Activated T-helper 1 cell treated with anti-CD3 and anti-CD28 coated beads, Interleukin-12 subunit alpha, Interleukin-12 subunit beta, Interleukin-2, Interleukin-4 antibody, amounts not matched to agents 30 ng/mL and 10 ng/mL and 1 ng/mL, durations not matched to agents 14 hours and 24 hours and 36 hours (primary cell): ENCODE measurements around the gene LRRC4B. TPM values are rescaled to one million over a fixed set of nuclear protein-coding genes. Genes with fewer than 3 reads are reported as not detected.
A peak's percentile ranks its signal among the peaks of the same experiment; 100 is the strongest.
"Not testable (repeated sequence)": the region's sequence is repeated elsewhere in the genome, so short reads cannot be mapped to it uniquely, and the experiment has no call there.

Experiments
- DNase-seq: peaks from one replicate; pipeline ENCODE4 v3.0.0; 2021; ENCODE audit warnings: low spot score
- H3K27ac Mint-ChIP-seq: one replicate; pipeline ENCODE4 v1.8.0; 2021; ENCODE audit warnings: mild to moderate bottlenecking, mixed read lengths
- H3K27me3 Mint-ChIP-seq: one replicate; pipeline ENCODE4 v1.8.0; 2022; ENCODE audit warnings: mild to moderate bottlenecking, moderate library complexity, mixed read lengths; ENCODE audit not compliant: insufficient read depth
- H3K36me3 Mint-ChIP-seq: one replicate; pipeline ENCODE4 v1.8.0; 2021; ENCODE audit warnings: low read depth, mixed read lengths
- H3K4me1 Mint-ChIP-seq: one replicate; pipeline ENCODE4 v1.8.0; 2021; ENCODE audit warnings: low read depth, mixed read lengths
- H3K4me3 Mint-ChIP-seq: one replicate; pipeline ENCODE4 v1.8.0; 2021; ENCODE audit warnings: mild to moderate bottlenecking, moderate library complexity, mixed read lengths
- H3K9me3 Mint-ChIP-seq: one replicate; pipeline ENCODE4 v1.8.0; 2021; ENCODE audit warnings: mixed read lengths
- intact Hi-C: fragments of 100-400 bp; cut with micrococcal nuclease; formaldehyde crosslinking; loops from one replicate; pipeline ENCODE4 v1.15.1; 2024
- total RNA-seq: library from RNA; stranded (reverse); gene quantifications from 2 replicates; pipeline ENCODE4 v1.2.3, GENCODE V29; 2022

Gene LRRC4B
- total RNA-seq: 0.05 and 0.15 TPM in 2 replicates

GRCh38 chr19:50567882-50568727 is at the start of gene LRRC4B:
LRRC4B (minus strand) TSS chr19:50568435; CDS start chr19:50548838, 19,597 bp downstream.
- H3K27me3 Mint-ChIP-seq: peaks cover 50% of the 10 kb centered on the region
- H3K4me1 Mint-ChIP-seq: peaks cover 10% of the 10 kb centered on the region
- no peaks in the 10 kb centered on the region for H3K9me3 Mint-ChIP-seq
- no peak within 1 kb of the TSS for H3K4me3 Mint-ChIP-seq
- no peak within 1 kb of the TSS for H3K27ac Mint-ChIP-seq
- no peak for DNase-seq
- intact Hi-C loops: no loop called here
- H3K36me3 Mint-ChIP-seq: no peaks in the 10 kb centered on the region

- H3K4me3 Mint-ChIP-seq, H3K9me3 Mint-ChIP-seq, H3K36me3 Mint-ChIP-seq, H3K27ac Mint-ChIP-seq, DNase-seq, H3K27me3 Mint-ChIP-seq, intact Hi-C loops, H3K4me1 Mint-ChIP-seq: not testable (repeated sequence)
Observed at GRCh38 chr19:50612504-50613404, 44.5 kb upstream of the LRRC4B start.

- H3K4me3 Mint-ChIP-seq: peak overlapping the region; percentile 32
Observed at GRCh38 chr19:50607874-50608785, 39.9 kb upstream of the LRRC4B start.

GRCh38 chr19:50607388-50607787 is 39.2 kb upstream of the LRRC4B start:
- DNase-seq: no peak
- Mint-ChIP-seq H3K27ac (no peak overlapping the region), H3K4me3 (no peak overlapping the region), H3K36me3 (no peaks in the 10 kb centered on the region), H3K27me3 (peaks cover 10% of the 10 kb centered on the region), H3K4me1 (peaks cover 6% of the 10 kb centered on the region), H3K9me3 (peaks cover 14% of the 10 kb centered on the region)
- intact Hi-C loops: loop anchor here (5.0 kb wide), 1 partner anchor 315 kb away; no protein-coding TSS in a partner anchor

More at GRCh38 chr19:50607874-50608785, 39.9 kb upstream of the LRRC4B start:
- Mint-ChIP-seq H3K9me3 (peaks cover 14% of the 10 kb centered on the region), H3K4me1 (peaks cover 6% of the 10 kb centered on the region), H3K27me3 (peaks cover 10% of the 10 kb centered on the region), H3K36me3 (no peaks in the 10 kb centered on the region), H3K27ac (no peak overlapping the region)
- intact Hi-C loops: loop anchor here (5.0 kb wide), 1 partner anchor 314 kb away; no protein-coding TSS in a partner anchor
- peak; percentile 63 for DNase-seq

GRCh38 chr19:50606059-50606836 is 38.0 kb upstream of the LRRC4B start:
- H3K4me3 Mint-ChIP-seq, H3K36me3 Mint-ChIP-seq, H3K27ac Mint-ChIP-seq, H3K4me1 Mint-ChIP-seq, DNase-seq: not testable (repeated sequence)
- peaks cover 14% of the 10 kb centered on the region for H3K9me3 Mint-ChIP-seq
- intact Hi-C loops: loop anchor here (1.0 to 5.0 kb wide), 2 partner anchors 177 to 316 kb away; no protein-coding TSS in a partner anchor
- H3K27me3 Mint-ChIP-seq: peaks cover 18% of the 10 kb centered on the region

GRCh38 chr19:50604264-50605073 is 36.2 kb upstream of the LRRC4B start:
- not testable (repeated sequence) for H3K4me1 Mint-ChIP-seq, H3K4me3 Mint-ChIP-seq, H3K36me3 Mint-ChIP-seq, DNase-seq, H3K27ac Mint-ChIP-seq
- H3K27me3 Mint-ChIP-seq: peaks cover 24% of the 10 kb centered on the region
- peaks cover 14% of the 10 kb centered on the region for H3K9me3 Mint-ChIP-seq
- intact Hi-C loops: loop anchor here (5.0 kb wide), 1 partner anchor 318 kb away; no protein-coding TSS in a partner anchor

GRCh38 chr19:50602935-50603334 is 34.7 kb upstream of the LRRC4B start:
- no peaks in the 10 kb centered on the region for H3K4me1 Mint-ChIP-seq
- intact Hi-C loops: no loop called here
- no peaks in the 10 kb centered on the region for H3K36me3 Mint-ChIP-seq
- DNase-seq: no peak
- H3K27me3 Mint-ChIP-seq: peaks cover 21% of the 10 kb centered on the region
- H3K9me3 Mint-ChIP-seq: peaks cover 8% of the 10 kb centered on the region
- no peak overlapping the region for H3K4me3 Mint-ChIP-seq
- H3K27ac Mint-ChIP-seq: no peak overlapping the region

GRCh38 chr19:50602496-50602895 is 34.3 kb upstream of the LRRC4B start:
- no peaks in the 10 kb centered on the region for H3K4me1 Mint-ChIP-seq
- no peaks in the 10 kb centered on the region for H3K36me3 Mint-ChIP-seq
- peaks cover 19% of the 10 kb centered on the region for H3K27me3 Mint-ChIP-seq
- peaks cover 5% of the 10 kb centered on the region for H3K9me3 Mint-ChIP-seq
- no peak overlapping the region for H3K27ac Mint-ChIP-seq
- intact Hi-C loops: no loop called here
- no peak overlapping the region for H3K4me3 Mint-ChIP-seq
- no peak for DNase-seq

GRCh38 chr19:50602089-50602422 is 33.8 kb upstream of the LRRC4B start:
- Mint-ChIP-seq H3K27ac (no peak overlapping the region), H3K27me3 (peaks cover 19% of the 10 kb centered on the region), H3K4me3 (no peak overlapping the region), H3K9me3 (peaks cover under 1% of the 10 kb centered on the region), H3K36me3 (no peaks in the 10 kb centered on the region), H3K4me1 (no peaks in the 10 kb centered on the region)
- intact Hi-C loops: no loop called here
- no peak for DNase-seq

GRCh38 chr19:50601407-50602088 is 33.3 kb upstream of the LRRC4B start:
- Mint-ChIP-seq H3K27ac (no peak overlapping the region), H3K27me3 (peaks cover 19% of the 10 kb centered on the region), H3K9me3 (no peaks in the 10 kb centered on the region), H3K4me3 (no peak overlapping the region), H3K4me1 (no peaks in the 10 kb centered on the region), H3K36me3 (no peaks in the 10 kb centered on the region)
- DNase-seq: no peak
- intact Hi-C loops: no loop called here

GRCh38 chr19:50599427-50599826 is 31.2 kb upstream of the LRRC4B start:
- Mint-ChIP-seq H3K36me3 (no peaks in the 10 kb centered on the region), H3K27me3 (peaks cover 15% of the 10 kb centered on the region), H3K4me3 (no peak overlapping the region), H3K4me1 (no peaks in the 10 kb centered on the region), H3K27ac (no peak overlapping the region), H3K9me3 (no peaks in the 10 kb centered on the region)
- intact Hi-C loops: no loop called here
- DNase-seq: no peak
